ENCODE results near the gene PODXL. TPM values are rescaled to one million over a fixed set of nuclear protein-coding genes. Genes with fewer than 3 reads are reported as not detected.

PODXL gene
- total and polyA plus RNA-seq, 2 experiments from 2014 or later: 77.3 to 84.1 TPM

DNA sequence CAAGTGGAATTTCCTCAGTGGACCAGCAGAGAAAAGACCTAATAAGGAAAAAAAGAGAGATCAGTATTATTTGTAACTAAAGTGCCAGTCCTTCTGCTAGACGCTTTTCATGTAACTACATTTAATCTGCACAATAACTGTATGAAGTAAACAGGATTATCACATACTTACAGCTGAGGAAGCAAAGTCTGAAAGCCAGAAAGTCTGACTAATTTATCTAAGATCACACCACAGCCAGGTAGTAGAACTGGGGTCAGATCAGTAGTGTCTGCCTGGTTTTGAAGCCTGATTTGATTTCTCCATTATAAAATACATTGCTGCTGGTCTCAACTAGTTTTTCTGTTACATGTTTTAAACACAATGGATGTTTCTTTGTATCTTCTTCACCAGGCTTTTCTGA, 69.2 kb downstream of the PODXL start:
- WGBS (ENCODE audit: low lambda C conversion rate, missing lambda C conversion rate): 78% methylated on average over 1 of the region's 1 CpG
- TF ChIP-seq, protein P1, sequence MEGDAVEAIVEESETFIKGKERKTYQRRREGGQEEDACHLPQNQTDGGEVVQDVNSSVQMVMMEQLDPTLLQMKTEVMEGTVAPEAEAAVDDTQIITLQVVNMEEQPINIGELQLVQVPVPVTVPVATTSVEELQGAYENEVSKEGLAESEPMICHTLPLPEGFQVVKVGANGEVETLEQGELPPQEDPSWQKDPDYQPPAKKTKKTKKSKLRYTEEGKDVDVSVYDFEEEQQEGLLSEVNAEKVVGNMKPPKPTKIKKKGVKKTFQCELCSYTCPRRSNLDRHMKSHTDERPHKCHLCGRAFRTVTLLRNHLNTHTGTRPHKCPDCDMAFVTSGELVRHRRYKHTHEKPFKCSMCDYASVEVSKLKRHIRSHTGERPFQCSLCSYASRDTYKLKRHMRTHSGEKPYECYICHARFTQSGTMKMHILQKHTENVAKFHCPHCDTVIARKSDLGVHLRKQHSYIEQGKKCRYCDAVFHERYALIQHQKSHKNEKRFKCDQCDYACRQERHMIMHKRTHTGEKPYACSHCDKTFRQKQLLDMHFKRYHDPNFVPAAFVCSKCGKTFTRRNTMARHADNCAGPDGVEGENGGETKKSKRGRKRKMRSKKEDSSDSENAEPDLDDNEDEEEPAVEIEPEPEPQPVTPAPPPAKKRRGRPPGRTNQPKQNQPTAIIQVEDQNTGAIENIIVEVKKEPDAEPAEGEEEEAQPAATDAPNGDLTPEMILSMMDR (IDR thresholded peaks at IDR 0.05; ENCODE audit: poor library complexity): no peak
- no peak for TF ChIP-seq EZH2phosphoT487 (IDR thresholded peaks at IDR 0.05; ENCODE audit: low read depth, severe bottlenecking, unreplicated experiment)
- no peak for TF ChIP-seq EZH2 (IDR thresholded peaks at IDR 0.05; ENCODE audit: borderline replicate concordance)
- no peaks in the 10 kb centered on the region for H3K9me3 ChIP-seq (ENCODE audit: low read depth)
- H3K9me2 ChIP-seq (replicated peaks; ENCODE audit: insufficient read depth): no peaks in the 10 kb centered on the region
- H2AFZ ChIP-seq: no peak overlapping the region
- H3K27ac ChIP-seq: no peak overlapping the region
- H3K4me3 ChIP-seq: no peak overlapping the region
- DNase-seq (ENCODE audit: low spot score): no peak
- no peaks in the 10 kb centered on the region for H3K4me1 ChIP-seq (ENCODE audit: insufficient read depth)
- H4K20me1 ChIP-seq (ENCODE audit: insufficient read depth, poor library complexity, severe bottlenecking): no peaks in the 10 kb centered on the region
- no peaks in the 10 kb centered on the region for H3K36me3 ChIP-seq (replicated peaks; ENCODE audit: insufficient read depth, low read depth)
- H3K27me3 ChIP-seq: no peaks in the 10 kb centered on the region
- H3K79me2 ChIP-seq: no peaks in the 10 kb centered on the region
- H3K4me2 ChIP-seq: no peak overlapping the region

DNA sequence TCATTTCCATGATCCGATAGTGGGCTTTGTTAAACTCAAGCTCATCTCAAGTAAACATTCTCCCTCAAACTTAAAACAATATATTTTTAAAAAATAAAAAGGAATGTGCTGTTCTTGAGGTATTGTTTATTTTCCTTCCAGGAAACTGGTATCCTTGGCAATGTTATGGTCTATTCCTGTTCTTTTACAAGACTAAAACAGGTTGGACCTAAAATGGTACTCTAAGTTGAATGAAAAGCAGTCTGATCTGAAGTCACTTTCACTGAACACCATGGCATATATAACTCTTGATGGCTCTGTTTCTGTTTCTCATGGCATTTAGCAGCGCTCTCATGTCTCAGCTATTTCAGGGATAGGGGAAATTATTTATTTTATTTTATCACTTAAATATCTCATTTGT, 70.1 kb downstream of the PODXL start:
- no peaks in the 10 kb centered on the region for H3K79me2 ChIP-seq
- H3K4me3 ChIP-seq: no peak overlapping the region
- H3K27me3 ChIP-seq: no peaks in the 10 kb centered on the region
- TF ChIP-seq EZH2phosphoT487 (IDR thresholded peaks at IDR 0.05; ENCODE audit: low read depth, severe bottlenecking, unreplicated experiment) (no peak), EZH2 (IDR thresholded peaks at IDR 0.05; ENCODE audit: borderline replicate concordance) (no peak)
- TF ChIP-seq, protein P1 (IDR thresholded peaks at IDR 0.05; ENCODE audit: poor library complexity): no peak
- no peaks in the 10 kb centered on the region for H4K20me1 ChIP-seq (ENCODE audit: insufficient read depth, poor library complexity, severe bottlenecking)
- H2AFZ ChIP-seq: no peak overlapping the region
- WGBS (ENCODE audit: low lambda C conversion rate, missing lambda C conversion rate): 95% methylated on average over 2 of the region's 2 CpGs
- no peaks in the 10 kb centered on the region for H3K36me3 ChIP-seq (replicated peaks; ENCODE audit: insufficient read depth, low read depth)
- no peak overlapping the region for H3K4me2 ChIP-seq
- no peak for DNase-seq (ENCODE audit: low spot score)
- no peaks in the 10 kb centered on the region for H3K9me3 ChIP-seq (ENCODE audit: low read depth)
- H3K4me1 ChIP-seq (ENCODE audit: insufficient read depth): no peaks in the 10 kb centered on the region
- no peak overlapping the region for H3K27ac ChIP-seq
- H3K9me2 ChIP-seq (replicated peaks; ENCODE audit: insufficient read depth): no peaks in the 10 kb centered on the region

DNA sequence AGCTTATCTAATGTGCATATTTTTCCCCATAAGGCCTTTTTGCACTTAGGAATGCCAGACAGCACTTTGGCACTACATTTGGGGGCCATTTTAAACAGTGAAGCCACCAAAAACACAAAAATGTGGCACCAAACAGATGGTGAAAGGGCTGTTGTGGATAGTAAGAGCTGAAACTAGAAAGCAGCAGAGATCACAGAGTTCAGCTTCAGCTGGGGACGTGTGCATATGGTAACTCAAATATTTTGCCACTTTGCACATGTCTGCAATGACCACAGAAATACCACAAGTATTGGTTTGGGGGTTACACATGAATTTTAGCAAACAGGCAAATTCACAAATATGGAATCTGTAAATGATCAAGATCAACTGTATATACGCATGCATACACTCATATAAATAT, 72.8 kb downstream of the PODXL start:
- Histone ChIP-seq H3K4me1 (ENCODE audit: insufficient read depth) (peaks cover 3% of the 10 kb centered on the region), H3K36me3 (replicated peaks; ENCODE audit: insufficient read depth, low read depth) (no peaks in the 10 kb centered on the region), H3K9me3 (ENCODE audit: low read depth) (no peaks in the 10 kb centered on the region), H3K27ac (no peak overlapping the region), H4K20me1 (ENCODE audit: insufficient read depth, poor library complexity, severe bottlenecking) (no peaks in the 10 kb centered on the region), H2AFZ (no peak overlapping the region), H3K9me2 (replicated peaks; ENCODE audit: insufficient read depth) (no peaks in the 10 kb centered on the region), H3K4me3 (no peak overlapping the region), H3K79me2 (no peaks in the 10 kb centered on the region), H3K4me2 (no peak overlapping the region), H3K27me3 (no peaks in the 10 kb centered on the region)
- no peak for DNase-seq (ENCODE audit: low spot score)
- TF ChIP-seq, protein P1 (IDR thresholded peaks at IDR 0.05; ENCODE audit: poor library complexity): no peak
- TF ChIP-seq EZH2 (IDR thresholded peaks at IDR 0.05; ENCODE audit: borderline replicate concordance) (no peak), EZH2phosphoT487 (IDR thresholded peaks at IDR 0.05; ENCODE audit: low read depth, severe bottlenecking, unreplicated experiment) (no peak)
- 92% methylated on average over 2 of the region's 2 CpGs for WGBS (ENCODE audit: low lambda C conversion rate, missing lambda C conversion rate)

DNA sequence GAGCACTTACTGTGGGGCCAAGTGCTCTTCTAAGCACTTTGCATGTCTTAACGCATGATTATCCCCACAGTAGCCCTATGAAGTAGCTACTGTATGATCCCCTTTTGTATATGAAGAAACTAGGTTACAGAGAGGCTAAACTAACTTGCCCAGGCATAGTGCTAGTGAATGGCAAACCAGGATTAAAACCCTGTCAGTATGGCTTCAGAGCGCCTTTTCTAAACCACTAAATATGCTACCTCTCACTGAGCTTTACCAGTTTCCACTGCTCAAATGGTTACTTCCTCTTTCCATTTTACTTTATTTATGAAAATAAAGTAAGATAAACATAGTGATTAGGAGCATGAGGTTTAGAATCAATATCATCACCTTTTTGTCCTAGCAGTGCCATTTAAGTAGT, 73.6 kb downstream of the PODXL start:
- TF ChIP-seq EZH2 (IDR thresholded peaks at IDR 0.05; ENCODE audit: borderline replicate concordance): no peak
- TF ChIP-seq, protein P1 (IDR thresholded peaks at IDR 0.05; ENCODE audit: poor library complexity): no peak
- TF ChIP-seq EZH2phosphoT487 (IDR thresholded peaks at IDR 0.05; ENCODE audit: low read depth, severe bottlenecking, unreplicated experiment): no peak
- H3K79me2 ChIP-seq: no peaks in the 10 kb centered on the region
- no peak overlapping the region for H2AFZ ChIP-seq
- no peak overlapping the region for H3K27ac ChIP-seq
- 98% methylated on average over 2 of the region's 2 CpGs for WGBS (ENCODE audit: low lambda C conversion rate, missing lambda C conversion rate)
- H3K4me1 ChIP-seq (ENCODE audit: insufficient read depth): peaks cover 3% of the 10 kb centered on the region
- H3K9me3 ChIP-seq (ENCODE audit: low read depth): no peaks in the 10 kb centered on the region
- H3K27me3 ChIP-seq: no peaks in the 10 kb centered on the region
- no peak for DNase-seq (ENCODE audit: low spot score)
- H4K20me1 ChIP-seq (ENCODE audit: insufficient read depth, poor library complexity, severe bottlenecking): no peaks in the 10 kb centered on the region
- no peaks in the 10 kb centered on the region for H3K36me3 ChIP-seq (replicated peaks; ENCODE audit: insufficient read depth, low read depth)
- H3K4me2 ChIP-seq: no peak overlapping the region
- no peak overlapping the region for H3K4me3 ChIP-seq
- H3K9me2 ChIP-seq (replicated peaks; ENCODE audit: insufficient read depth): no peaks in the 10 kb centered on the region
